Ecto neural progenitor cell (in vitro differentiated cells): ENCODE data around the gene TNK1.
A peak's percentile ranks its signal among the peaks of the same experiment; 100 is the strongest.

Source experiments
- DNase-seq: peaks from one replicate; pipeline ENCODE4 v3.0.0-alpha.2; 2018; ENCODE audit warnings: low spot score

The TNK1 gene

GRCh38 chr17:7435676-7436555, 55.0 kb downstream of the TNK1 start:
- peak; percentile 81 for DNase-seq

GRCh38 chr17:7436556-7437368, 55.9 kb downstream of the TNK1 start:
- DNase-seq, result peak; percentile 94

- no peak for DNase-seq
These were observed 56.5 kb downstream of the TNK1 start for GRCh38 chr17:7437369-7437863.

GRCh38 chr17:7437950-7438614, 57.2 kb downstream of the TNK1 start:
- peak; percentile 87 for DNase-seq

GRCh38 chr17:7438656-7439460, 58.0 kb downstream of the TNK1 start:
- no peak for DNase-seq
